Suprapubic skin (tissue), 4 donors: ENCODE measurements around the gene ZNF628. TPM values are rescaled to one million over a fixed set of nuclear protein-coding genes. Genes with fewer than 3 reads are reported as not detected.

Experiments used
- DNase-seq, 2 donors: peaks; one replicate each; pipeline ENCODE4 v3.0.0-alpha.2; 2019; ENCODE audit warnings: low spot score in 2 of 2
- H3K27ac ChIP-seq: fragments of 200-600 bp; sonication (generic); one replicate; pipeline ENCODE4 v1.5.1; 2019
- H3K27me3 ChIP-seq: fragments of 200-600 bp; sonication (generic); one replicate; pipeline ENCODE4 v1.5.1; 2019
- H3K36me3 ChIP-seq: fragments of 200-600 bp; sonication (generic); one replicate; pipeline ENCODE4 v1.5.1; 2019
- H3K4me1 ChIP-seq: fragments of 200-600 bp; sonication (generic); one replicate; pipeline ENCODE4 v1.5.1; 2019
- H3K4me3 ChIP-seq: fragments of 200-600 bp; sonication (generic); one replicate; pipeline ENCODE4 v1.5.1; 2019; ENCODE audit warnings: mild to moderate bottlenecking
- H3K9me3 ChIP-seq: fragments of 200-600 bp; sonication (generic); one replicate; pipeline ENCODE4 v1.5.1; 2019
- EP300 ChIP-seq: sonication (generic); formaldehyde crosslinking; IDR thresholded peaks from one replicate; pipeline ENCODE4 v1.6.1; 2017; ENCODE audit warnings: antibody characterized with exemption
- POLR2A ChIP-seq, 2 donors: fragments of 450-650 bp; IDR thresholded peaks; one replicate each; pipeline ENCODE4 v1.6.1; 2017; ENCODE audit warnings: antibody characterized with exemption in 2 of 2, mild to moderate bottlenecking in 2 of 2, moderate library complexity in 2 of 2
- POLR2AphosphoS5 ChIP-seq, 3 donors: sonication (generic); formaldehyde crosslinking; IDR thresholded peaks; one replicate each; pipeline ENCODE4 v1.6.1; 2017; ENCODE audit warnings: antibody characterized with exemption in 3 of 3
- WGBS: methylation state at CpG from one replicate; pipeline ENCODE4 v1.1.5; 2018; 5-methylcytosine and 5-hydroxymethylcytosine counted together
- total RNA-seq, 4 donors: library from RNA; depleted of rRNA; stranded (reverse); fragments of >200 nt; gene quantifications; one replicate each; pipeline ENCODE4 v1.1.0, GENCODE V29; 2016
- TF ChIP-seq, protein P1 (sequence below), 2 donors: fragments of 200-600 bp in 1 of 2; fragments of 450-650 bp in 1 of 2; sonication (generic) in 1 of 2; IDR thresholded peaks; one replicate each; pipeline ENCODE4 v1.5.1; 2016 to 2019; ENCODE audit warnings: antibody characterized with exemption in 2 of 2, mild to moderate bottlenecking in 1 of 2, moderate library complexity in 1 of 2

The ZNF628 gene
- total RNA-seq, 4 donors from 2014 or later: 17.3 to 22.9 (median 19.8) TPM

DNA sequence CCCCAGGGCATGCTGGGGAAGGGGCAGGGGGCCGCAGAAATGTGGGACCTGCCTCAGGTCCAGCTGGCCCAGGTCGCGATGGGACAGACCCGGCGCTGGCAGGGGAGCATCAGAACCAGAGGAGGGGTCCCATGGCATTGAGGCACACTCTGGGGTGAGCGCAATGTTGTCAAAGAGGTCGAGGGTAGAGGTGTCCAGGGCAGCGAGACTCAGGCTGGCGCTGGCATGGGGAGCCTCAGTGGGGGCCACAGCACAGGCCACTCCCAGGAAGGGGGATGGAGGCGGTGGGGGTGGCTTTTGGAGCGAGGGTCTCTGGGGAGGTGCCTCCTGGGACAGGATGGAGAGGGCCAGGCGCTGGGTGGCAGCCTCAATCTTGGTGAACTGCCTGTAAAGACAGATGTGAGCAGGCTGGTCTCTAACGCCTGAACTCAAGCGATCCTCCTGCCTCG, 12.8 kb upstream of the ZNF628 start:
- WGBS: 80% methylated on average over 15 of the region's 15 CpGs
- Histone ChIP-seq H3K27ac (no peak overlapping the region), H3K4me3 (no peak overlapping the region), H3K36me3 (no peaks in the 10 kb centered on the region), H3K27me3 (no peaks in the 10 kb centered on the region), H3K9me3 (no peaks in the 10 kb centered on the region), H3K4me1 (peaks cover 27% of the 10 kb centered on the region)
- DNase-seq: no peak
- TF ChIP-seq, protein P1, sequence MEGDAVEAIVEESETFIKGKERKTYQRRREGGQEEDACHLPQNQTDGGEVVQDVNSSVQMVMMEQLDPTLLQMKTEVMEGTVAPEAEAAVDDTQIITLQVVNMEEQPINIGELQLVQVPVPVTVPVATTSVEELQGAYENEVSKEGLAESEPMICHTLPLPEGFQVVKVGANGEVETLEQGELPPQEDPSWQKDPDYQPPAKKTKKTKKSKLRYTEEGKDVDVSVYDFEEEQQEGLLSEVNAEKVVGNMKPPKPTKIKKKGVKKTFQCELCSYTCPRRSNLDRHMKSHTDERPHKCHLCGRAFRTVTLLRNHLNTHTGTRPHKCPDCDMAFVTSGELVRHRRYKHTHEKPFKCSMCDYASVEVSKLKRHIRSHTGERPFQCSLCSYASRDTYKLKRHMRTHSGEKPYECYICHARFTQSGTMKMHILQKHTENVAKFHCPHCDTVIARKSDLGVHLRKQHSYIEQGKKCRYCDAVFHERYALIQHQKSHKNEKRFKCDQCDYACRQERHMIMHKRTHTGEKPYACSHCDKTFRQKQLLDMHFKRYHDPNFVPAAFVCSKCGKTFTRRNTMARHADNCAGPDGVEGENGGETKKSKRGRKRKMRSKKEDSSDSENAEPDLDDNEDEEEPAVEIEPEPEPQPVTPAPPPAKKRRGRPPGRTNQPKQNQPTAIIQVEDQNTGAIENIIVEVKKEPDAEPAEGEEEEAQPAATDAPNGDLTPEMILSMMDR (IDR thresholded peaks at IDR 0.05): no peak
- TF ChIP-seq POLR2A (IDR thresholded peaks at IDR 0.05) (no peak), EP300 (no peak), POLR2AphosphoS5 (IDR thresholded peaks at IDR 0.05) (no peak)

DNA sequence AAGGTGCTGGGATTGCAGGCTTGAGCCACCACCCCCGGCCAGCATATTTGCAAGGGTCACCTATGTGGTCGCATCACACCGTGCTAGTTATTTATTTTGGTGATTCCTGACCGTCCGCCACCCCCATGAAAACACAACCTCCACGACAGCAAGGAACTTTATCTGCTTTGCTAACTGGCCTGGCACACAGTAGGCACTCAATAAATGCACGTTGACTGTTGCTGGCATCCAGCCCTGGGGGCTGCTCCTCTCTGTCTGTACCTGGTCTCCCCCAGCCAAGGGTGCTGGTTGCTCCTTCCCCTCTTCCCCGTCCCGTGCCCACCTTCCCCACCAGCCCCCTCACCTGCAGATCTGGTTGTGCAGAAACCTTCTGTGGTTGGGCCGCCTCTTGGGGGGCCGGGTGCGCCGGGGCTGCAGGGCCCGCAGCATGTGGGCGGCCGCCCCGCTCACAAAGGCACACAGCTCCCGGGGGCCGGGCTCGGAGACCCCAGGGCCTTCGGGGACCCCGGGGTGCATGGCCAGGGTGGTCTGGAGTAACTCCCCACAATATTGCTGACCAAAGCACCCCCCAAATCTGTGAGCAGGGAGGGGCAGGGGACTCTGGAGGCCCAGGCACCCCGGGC, 12.3 kb upstream of the ZNF628 start:
- no peak overlapping the region for H3K4me3 ChIP-seq
- H3K4me1 ChIP-seq: peaks cover 27% of the 10 kb centered on the region
- no peaks in the 10 kb centered on the region for H3K27me3 ChIP-seq
- DNase-seq: no peak
- no peaks in the 10 kb centered on the region for H3K36me3 ChIP-seq
- H3K9me3 ChIP-seq: no peaks in the 10 kb centered on the region
- WGBS: 79% methylated on average over 18 of the region's 23 CpGs
- TF ChIP-seq EP300 (no peak), POLR2A (IDR thresholded peaks at IDR 0.05) (no peak), POLR2AphosphoS5 (IDR thresholded peaks at IDR 0.05) (no peak)
- TF ChIP-seq, protein P1 (IDR thresholded peaks at IDR 0.05): no peak
- no peak overlapping the region for H3K27ac ChIP-seq

DNA sequence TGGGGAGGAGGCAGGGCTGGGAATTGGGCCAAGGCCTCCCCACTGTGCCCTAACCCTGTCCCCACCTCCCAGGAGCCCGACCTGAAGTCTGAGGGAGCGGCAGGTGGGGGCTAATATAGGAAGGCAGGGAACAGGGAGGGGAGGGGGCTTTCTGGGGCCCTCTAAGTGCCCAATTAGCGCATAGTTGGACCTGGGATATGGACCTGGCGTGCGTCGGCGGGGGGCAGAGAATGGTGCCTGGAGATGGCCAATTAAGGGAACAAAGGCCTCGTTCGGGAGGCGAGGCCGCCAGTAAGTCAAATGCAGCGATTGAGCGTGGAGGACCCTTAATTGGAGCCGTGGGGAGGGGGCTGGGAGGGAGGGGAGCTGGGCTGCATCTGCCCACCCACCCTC, 11.8 kb upstream of the ZNF628 start, which contains the start of gene C19orf85:
Gene C19orf85, minus strand, starts transcription at position 90 of the 393 bp plus-strand sequence. CDS start 197 bp downstream, outside the sequence.
- H3K9me3 ChIP-seq: no peaks in the 10 kb centered on the region
- DNase-seq: no peak
- H3K4me1 ChIP-seq: peaks cover 22% of the 10 kb centered on the region
- WGBS: 80% methylated on average over 14 of the region's 14 CpGs
- no peaks in the 10 kb centered on the region for H3K27me3 ChIP-seq
- TF ChIP-seq, protein P1 (IDR thresholded peaks at IDR 0.05): no peak
- no peak for TF ChIP-seq POLR2A (IDR thresholded peaks at IDR 0.05)
- TF ChIP-seq POLR2AphosphoS5 (IDR thresholded peaks at IDR 0.05): no peak
- TF ChIP-seq EP300: no peak
- no peak within 1 kb of the TSS for H3K4me3 ChIP-seq
- no peaks in the 10 kb centered on the region for H3K36me3 ChIP-seq
- no peak within 1 kb of the TSS for H3K27ac ChIP-seq

DNA sequence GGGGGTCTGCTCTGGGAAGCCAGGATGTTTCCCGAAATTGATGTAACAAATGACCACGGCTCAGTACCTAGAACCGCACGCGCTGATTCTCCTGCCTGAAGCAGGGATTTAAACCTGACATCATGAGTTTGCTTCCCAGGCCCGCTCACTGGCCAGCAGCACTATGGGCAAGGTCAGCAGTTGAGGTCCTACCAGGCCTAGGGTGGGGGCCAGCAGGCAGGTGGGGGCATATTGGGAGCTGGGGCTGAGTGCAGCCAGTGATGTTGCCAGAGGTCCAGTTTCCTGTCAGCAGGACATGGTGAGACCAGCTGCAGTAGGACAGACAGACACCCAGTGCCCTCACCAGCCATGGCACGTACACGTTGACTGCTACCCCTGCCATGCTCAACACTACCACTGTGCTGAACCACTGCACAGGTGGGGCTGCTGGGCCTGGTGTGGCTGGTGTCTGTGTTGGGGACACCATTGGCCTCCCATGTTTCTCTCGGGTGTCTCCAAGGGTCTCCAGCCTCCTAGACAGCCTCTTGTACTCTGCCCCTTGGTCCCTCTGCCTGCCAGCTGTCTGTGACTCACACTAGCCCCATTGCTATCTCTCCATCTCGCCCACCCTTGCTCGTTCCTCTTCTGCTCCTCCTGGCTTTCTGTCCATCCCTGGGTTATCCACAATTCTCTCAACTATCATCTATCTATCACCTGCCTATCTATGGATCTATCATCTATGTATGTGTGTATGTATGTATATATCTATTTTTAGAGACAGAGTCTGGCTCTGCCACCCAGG, 10.8 kb upstream of the ZNF628 start:
- Histone ChIP-seq H3K27ac (no peak overlapping the region), H3K9me3 (no peaks in the 10 kb centered on the region), H3K27me3 (no peaks in the 10 kb centered on the region), H3K4me1 (peaks cover 12% of the 10 kb centered on the region), H3K4me3 (no peak overlapping the region), H3K36me3 (no peaks in the 10 kb centered on the region)
- no peak for TF ChIP-seq POLR2AphosphoS5 (IDR thresholded peaks at IDR 0.05)
- TF ChIP-seq, protein P1 (IDR thresholded peaks at IDR 0.05): no peak
- TF ChIP-seq EP300: no peak
- no peak for TF ChIP-seq POLR2A (IDR thresholded peaks at IDR 0.05)
- DNase-seq: no peak
- 64% methylated on average over 4 of the region's 11 CpGs for WGBS

DNA sequence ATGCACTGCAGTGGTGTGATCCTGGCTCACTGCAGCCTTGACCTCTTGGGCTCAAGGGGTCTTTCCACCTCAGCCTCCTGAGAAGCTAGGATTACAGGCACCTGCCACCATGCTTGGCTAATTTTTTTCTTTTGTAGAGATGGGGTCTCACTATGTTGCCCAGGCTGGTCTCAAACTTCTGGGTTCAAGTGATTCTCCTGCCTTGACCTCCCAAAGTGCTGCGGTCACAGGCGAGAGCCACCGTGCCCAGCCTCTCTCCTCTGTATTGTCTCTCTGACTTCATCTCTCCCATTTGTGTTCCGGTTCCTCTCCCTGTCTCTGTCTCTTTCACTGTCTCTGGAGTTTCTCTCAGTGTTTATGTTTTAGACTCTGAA, 10.2 kb upstream of the ZNF628 start:
- Histone ChIP-seq H3K27ac (no peak overlapping the region), H3K4me3 (no peak overlapping the region), H3K9me3 (no peaks in the 10 kb centered on the region), H3K4me1 (peaks cover 6% of the 10 kb centered on the region), H3K36me3 (no peaks in the 10 kb centered on the region), H3K27me3 (no peaks in the 10 kb centered on the region)
- 88% methylated on average over 4 of the region's 4 CpGs for WGBS
- no peak for DNase-seq
- TF ChIP-seq POLR2AphosphoS5 (IDR thresholded peaks at IDR 0.05): no peak
- TF ChIP-seq, protein P1 (IDR thresholded peaks at IDR 0.05): no peak
- TF ChIP-seq EP300: no peak
- no peak for TF ChIP-seq POLR2A (IDR thresholded peaks at IDR 0.05)
